Stimulated activated CD4-positive, alpha-beta T cell treated with anti-CD3 and anti-CD28 coated beads, TNF-alpha, amount 100 ng/mL, for 48 hours (primary cell): ENCODE measurements around the gene SLFN12L.
"Not testable (repeated sequence)": the region's sequence is repeated elsewhere in the genome, so short reads cannot be mapped to it uniquely, and the experiment has no call there.

ENCODE experiments used
- DNase-seq, 3 donors: peaks; one replicate each; pipeline ENCODE4 v3.0.0-alpha.2; 2020; ENCODE audit warnings: low read depth in 3 of 3

SLFN12L gene

DNA sequence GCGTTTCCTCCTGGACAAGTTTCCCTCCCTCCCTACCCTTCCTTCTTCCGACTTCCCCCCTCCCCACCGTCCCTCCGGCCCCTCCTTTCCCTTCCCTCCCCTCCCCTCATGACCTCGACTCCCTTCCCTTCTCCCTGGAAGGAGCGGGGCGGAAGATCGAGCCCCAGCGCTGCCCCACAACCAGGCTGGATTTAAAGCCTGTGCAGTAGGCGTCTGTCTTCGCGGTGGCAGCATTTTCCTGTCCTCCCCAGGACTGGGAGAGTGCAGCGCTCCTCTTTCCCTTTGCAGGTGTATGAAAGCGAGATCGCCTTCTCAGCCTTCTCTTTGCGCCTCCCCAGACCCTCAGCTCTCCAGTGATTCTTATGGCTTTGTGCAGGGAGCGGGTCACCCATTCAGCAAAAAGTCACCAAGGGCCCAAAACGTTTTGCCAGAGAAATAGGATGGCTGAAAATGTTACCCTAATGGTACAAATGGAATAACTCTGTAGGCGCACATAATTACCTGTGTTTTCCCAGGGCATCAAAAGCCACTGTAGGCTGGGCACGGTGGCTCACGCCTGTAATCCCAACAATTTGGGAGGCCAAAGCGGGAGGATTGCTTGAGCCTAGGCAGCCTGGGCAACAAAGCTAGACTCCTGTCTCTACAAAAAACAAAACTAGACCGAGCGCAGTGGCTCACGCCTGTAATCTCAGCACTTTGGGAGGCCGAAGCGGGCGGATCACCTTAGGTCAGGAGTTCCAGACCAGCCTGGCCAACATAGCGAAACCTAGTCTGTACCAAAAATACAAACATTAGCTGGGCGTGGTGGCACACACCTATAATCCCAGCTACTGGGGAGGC, 40.8 kb downstream of the SLFN12L start:
- DNase-seq, result no peak

DNA sequence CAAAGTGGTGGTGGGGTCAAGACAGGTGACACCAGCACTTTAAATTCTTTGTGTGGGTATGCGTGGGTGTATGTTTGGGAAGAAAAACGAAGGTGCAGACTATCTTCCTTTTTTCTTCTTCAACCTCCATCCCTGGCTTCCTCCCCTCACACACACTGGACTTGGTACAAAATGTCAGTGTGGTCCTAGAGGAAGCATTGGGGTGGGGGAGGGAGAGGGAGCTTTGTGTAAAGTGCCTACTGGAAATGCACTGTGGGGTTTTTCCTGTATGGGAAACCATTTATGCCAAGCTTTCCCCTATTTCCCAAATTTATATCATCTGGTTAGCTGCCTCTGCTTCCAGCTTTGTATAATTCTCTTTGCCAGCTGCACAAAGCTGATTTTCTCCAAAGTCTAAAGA, 44.4 kb downstream of the SLFN12L start:
- no peak for DNase-seq

DNA sequence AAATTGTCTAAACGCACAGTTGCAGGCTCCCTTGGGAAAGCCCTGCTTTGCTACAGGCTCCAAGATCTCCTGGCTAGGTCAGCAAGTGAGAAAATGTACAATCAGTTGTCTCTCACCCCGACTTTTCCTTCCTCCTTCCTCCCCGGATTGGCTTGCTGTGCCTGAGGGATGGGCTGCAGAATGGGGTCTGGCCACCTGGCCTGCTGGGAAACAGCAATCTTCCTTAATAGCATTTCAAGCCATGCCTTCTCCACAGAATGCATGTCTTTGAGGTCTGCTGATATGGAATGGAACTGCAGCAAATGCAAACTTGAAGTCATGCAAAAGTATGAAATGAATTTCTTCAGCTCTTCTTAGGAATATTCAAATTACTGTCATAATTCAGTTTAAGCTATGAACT, 46.1 kb downstream of the SLFN12L start:
- no peak for DNase-seq

DNA sequence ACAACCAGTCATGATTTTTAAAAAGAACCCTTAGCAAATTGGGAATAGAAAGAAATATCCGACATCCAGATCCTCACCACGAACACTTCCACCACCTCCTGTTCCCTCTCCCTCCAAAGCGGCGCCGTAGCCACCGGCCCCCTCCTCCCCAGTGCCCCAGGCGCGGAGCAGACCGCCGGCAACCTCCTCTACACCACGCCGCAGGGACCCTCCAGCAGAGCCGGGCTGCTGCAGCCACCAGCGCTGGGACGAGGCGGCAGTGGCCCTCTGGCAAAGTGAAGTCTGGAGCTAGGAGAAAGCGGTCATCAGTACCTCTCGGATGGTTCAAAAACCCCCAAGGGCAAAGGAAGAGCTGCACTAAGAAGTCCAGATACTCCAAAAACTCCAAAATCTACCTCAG, 47.5 kb downstream of the SLFN12L start:
- DNase-seq, result no peak

DNA sequence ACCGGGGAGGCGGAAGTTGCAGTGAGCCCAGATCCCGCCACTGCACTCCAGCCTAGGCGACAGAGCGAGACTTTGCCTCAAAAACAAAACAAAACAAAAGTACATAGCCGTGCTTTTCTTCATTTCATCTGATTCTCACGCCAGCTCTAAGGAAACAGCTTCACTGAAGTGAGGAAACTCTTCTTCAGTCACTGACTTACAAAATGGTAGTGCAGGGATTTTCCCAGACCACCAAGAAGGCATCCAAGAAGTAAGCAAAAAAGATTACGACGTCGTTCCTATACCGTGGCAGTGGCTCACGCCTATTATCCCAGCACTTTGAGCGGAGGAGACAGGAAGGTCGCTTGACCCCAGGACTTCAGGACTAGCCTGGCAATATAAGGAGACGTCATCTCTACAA, 48.5 kb downstream of the SLFN12L start:
- DNase-seq, result no peak

DNA sequence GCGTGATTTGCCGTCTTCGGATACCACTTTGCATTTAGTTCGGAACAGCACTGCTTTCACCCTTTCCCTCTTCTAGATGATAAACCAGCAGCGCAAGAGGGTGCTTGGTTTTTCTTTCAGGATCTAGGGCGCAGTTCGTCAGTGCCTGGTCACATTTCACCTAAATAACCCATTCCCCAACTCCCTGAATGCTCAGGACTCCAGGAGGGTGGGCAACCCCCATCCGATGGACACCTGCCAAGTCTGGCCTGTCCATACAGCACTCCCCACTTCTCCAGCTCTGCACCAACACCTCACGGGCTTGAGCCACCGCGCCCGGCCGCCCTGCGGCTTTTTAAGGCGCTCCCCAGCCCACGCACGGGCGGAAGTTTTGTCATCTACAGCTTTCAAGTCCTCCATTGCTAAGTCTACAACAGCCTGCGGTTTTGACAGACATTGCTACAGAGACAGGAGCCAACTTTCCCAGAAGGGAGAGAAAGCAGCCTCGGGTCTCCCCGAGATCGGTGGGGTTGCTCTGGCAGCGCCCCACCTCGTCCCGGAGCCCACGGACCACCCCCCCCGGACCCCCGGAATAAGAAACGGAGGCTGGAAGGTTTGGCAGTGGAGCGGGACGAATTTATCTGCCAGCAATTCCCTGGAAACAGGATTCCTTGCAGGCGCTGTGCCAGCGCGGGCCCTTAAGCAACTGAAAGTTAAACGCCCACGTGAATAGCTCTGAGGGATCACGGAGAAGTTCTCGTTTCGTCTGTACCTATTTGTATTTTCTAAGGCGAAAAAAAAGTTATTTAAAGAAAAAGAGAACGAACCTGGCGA, 50.4 kb downstream of the SLFN12L start:
- DNase-seq, result peak; percentile 69 to 82 (median 75)

DNA sequence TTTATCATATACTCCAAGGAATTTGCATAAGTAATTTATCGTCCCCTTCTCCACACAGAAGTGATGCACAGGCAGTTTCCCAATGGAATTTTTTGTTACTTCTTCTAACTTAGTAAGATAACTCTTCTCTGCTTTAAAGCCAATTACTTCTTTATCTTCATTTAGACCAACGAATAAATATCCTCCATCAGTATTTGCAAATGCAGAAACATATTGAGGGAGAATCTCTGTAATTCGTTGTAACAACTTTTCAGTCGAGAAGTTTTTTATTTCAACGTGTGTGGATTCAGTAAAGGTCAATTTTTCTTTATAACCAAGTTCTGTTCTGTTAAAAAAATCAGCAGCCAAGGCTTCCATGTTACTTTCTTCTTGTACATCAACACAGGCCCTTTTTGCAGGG, 58.2 kb downstream of the SLFN12L start:
- DNase-seq, result no peak

DNA sequence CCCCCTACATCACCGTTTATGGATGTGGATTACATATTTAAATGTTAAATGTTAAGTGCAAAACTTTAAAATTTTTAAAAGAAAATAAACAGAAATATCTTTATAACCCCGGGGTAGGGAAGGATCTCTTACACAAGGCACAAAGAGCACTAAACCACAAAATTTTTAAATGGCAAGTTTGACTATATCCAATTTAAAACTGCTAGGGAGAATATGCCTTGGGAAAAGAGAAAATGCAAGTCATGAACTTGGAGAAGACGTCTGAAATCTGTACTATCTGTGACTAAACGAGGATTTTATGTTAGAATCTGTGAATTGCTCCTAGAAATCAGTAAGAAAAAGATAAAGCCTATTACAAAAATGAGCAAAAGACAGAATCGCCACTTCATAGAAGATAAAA, 60.2 kb downstream of the SLFN12L start:
- DNase-seq, result no peak

DNA sequence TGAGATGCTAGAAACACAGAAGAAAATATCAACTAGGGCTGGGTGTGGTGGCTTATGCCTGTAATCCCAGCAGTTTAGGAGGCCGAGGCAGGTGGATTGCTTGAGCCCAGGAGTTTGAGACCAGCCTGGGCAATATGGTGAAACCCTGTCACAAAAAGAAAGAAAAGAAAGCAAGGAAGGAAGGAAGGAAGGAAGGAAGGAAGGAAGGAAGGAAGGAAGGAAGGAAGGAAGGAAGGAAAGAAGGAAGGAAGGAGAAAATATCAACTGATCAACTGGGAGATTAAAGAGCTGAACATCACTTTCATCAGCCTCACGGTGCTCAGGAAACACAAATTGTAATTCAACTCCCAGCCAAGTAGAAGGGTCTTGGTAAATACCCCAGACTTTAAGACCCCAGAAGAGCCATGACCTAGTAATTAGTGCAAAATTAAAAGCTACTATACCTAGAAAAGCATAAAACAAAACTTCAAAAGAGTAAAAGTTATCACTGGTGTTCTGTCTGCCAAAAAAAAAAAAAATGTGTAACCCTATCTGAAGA, 61.1 kb downstream of the SLFN12L start:
- no peak for DNase-seq

DNA sequence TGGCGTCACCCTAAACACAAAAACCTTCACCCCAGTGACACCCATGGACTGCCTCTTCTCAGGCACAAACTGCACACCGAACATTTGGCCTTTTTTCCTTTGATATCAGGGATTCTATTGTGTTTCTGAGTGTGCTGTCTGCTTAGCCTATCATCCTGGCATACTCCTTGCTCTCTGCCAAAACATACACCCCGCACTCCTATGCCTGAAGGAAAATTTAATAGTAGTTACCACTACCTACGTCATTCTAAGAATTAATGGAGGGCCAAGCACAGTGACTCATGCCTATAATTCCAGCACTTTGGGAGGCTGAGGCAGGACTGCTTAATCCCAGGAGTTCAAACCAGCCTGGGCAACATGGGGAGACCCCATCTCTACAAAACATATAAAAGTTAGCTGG, 69.0 kb downstream of the SLFN12L start:
- DNase-seq, result no peak

DNA sequence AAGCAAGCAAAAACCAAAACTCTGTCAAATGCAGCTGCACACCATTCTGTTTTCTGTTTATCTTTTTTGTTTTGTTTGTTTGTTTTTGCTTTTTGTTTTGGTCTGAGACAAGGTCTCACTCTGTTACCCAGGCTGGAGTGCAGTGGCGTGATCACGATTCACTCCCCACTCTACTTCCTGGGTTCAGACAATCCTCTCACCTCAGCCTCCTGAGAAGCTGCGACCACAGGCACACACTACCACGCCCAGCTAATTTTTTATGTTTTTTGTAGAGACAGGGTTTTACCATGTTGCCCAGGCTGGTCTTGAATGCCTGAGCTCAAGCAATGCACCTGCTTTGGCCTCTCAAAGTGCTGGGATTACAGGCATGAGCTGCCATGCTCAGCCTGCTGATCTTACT, 69.7 kb downstream of the SLFN12L start:
- DNase-seq, result no peak

DNA sequence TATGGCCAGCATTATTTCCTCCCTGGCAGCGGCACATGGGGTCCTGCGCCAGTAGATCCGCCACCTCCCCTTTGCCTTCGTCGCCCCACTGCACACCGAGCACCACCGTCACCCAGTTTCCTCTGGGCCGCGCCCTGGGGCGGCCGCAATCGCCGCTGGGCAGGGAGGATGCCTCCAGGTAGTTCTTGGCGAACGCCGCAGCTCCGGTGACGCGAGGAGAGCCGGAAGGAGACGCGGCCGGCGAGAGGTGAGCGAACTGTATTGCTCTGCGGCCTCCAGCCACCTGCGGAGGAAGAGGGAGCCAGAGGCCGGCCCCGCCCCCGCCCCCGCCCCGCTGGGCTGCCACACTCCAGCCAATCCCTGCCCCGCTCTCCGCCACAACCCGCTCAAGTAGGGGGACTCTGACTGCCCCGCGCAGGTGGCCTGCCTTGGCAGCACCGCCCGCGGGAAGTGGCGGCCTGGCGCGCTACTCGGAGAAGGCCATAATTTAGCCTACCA, 77.1 kb downstream of the SLFN12L start:
- DNase-seq, result peak in 2 of 3 donors; percentile 19 to 26

DNA sequence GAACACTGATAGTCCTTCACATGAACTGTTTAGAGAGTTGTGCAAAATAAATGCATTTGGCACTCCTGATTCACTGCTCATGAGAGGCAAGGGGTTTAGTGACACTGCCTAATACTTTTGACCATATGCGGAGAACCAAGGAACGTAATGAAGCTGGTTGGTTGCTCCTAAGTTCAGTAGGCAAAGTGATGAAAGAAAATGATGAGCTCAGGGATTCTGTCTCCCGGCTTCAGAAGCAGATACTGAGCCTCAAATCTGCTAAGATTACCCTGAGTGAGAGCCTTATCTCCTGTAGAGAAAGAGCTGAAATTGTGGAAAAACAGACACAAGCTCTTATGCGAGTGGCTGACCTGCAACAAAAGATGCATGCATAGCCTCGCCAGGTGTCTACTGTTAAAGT, 83.4 kb downstream of the SLFN12L start:
- DNase-seq, result not testable (repeated sequence)

DNA sequence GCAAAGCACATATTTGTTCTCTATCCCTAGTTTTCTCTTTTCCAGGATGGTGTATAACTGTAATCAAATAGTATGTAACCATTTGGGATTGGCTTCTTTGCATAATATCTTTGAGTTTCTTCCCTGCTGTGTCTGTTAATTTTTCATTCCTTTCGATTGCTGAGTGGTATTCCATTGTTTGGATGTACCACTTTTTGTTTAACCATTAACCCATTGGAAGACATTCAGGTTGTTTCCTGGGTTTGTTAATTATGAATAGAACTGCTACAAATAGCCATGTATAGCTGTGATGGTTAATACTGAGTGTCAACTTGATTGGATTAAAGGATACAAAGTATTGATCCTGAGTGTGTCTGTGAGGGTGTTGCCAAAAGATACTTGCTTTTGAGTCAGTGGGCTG, 84.3 kb downstream of the SLFN12L start:
- DNase-seq, result no peak

DNA sequence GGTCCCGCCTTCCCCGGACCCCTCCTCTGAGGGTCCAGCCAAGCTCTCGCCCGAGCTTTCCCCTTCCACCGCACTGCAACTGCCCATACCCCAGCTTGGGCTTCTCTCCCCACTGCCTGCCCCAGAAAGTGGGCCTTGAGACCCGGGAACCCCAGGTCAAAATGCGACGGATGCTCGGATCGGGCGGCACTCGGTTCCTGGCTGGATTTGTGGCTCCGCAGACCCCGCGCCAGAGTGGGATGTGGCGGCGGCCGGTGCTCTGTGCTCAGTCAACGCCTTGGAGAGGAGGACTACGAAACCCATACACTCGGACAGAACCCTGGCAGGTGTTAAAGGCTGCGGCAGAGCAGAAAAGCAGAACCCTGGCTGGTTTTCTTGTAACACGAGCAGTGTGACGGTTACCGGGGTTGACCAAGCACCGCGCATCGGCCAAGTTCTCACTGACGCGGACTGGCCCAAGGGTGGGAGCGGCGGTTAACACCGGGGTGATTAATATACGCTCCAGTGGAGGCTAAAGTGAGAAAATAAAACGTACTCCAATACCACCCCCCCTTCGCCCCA, 88.0 kb downstream of the SLFN12L start:
- DNase-seq, result no peak

DNA sequence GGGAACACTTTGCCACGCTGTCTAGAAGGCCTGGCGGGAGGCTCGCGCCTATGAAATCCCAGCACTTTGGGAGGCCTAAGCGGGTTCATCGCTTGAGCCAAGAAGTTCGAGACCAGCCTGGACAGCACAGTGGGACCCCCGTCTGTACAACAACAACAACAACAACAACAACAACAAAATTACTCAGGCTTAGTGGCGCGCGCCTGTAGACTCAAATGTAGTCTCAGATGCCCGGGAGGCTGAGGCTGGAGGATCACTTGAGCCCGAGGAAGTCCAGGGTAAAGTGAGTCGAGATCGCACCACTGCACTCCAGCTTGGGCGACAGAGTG, 88.6 kb downstream of the SLFN12L start:
- DNase-seq, result no peak

DNA sequence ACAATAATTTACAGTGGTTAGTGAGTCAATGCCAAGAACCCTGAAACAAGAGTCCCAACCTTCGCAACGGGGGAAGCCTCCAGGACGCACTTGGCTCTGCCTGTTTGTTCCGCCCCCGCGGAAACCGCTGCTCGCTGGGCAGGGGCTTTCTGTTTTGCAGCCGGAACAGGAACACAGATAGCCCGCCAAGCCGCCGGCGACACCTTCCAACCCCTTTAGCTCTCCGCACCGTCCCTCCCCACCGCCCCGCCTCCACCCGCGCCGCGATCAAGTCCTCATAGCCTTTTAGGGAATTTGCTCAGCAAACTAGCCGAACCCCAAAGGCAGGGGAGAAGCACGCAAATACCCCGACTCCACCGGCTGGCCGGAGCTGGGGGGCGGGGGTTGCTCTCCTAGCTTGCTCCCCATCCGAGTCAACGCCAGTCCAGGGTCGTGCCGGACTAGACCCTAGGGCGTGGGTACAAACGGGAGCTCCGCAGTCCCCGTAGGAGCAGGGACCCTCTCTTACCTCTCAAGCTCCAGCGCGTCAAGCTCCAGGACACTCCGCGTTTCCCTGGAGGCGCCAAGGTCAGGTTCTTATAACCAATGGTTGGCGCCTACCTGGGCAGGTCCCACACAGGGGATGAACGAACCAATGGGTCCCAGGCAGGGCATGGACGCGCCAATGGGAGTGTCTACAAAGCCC, 89.1 kb downstream of the SLFN12L start, which contains the start of gene SLFN13:
SLFN13 (minus strand) TSS at position 553 of the 685 bp plus-strand sequence. CDS start 3,086 bp downstream, outside the sequence.
- peak; percentile 86 to 93 (median 89) for DNase-seq

DNA sequence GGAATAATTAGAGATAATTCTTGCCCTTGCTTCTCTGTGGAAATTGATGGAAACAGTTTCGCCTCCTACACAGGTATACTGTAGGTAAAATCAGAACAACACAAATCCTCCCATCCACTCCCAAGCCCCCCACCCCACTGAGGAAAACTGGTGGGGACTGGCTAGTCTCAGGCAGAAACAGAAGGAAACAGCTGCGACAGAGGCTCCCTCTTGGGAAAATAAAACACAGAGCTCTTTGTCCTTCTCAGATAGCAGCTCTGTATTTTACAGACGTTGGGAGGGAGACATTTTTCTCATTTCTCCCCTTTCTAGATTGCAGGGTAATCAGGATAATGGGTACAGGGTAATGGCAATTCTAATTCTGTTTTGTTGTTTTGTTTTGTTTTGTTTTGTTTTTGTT, 90.0 kb downstream of the SLFN12L start:
- no peak for DNase-seq

DNA sequence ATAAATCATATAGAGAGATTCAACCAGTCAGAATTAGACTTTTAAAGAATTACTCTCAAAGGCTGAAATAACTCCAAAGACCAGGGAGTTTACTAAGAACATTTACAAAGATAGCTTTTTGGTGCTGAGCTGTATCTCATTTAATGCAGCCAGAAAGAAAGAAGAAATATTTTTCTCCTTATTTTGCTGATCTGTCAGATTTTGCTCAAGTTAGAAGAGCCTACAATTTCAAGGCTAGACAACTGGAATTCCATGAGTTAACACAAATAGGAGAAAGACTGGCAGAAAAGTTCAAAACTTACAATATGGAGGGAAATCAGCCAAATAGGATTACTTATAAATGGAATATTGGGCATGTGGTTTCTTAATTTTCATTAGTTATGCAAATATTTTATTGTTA, 99.0 kb downstream of the SLFN12L start:
- no peak for DNase-seq

DNA sequence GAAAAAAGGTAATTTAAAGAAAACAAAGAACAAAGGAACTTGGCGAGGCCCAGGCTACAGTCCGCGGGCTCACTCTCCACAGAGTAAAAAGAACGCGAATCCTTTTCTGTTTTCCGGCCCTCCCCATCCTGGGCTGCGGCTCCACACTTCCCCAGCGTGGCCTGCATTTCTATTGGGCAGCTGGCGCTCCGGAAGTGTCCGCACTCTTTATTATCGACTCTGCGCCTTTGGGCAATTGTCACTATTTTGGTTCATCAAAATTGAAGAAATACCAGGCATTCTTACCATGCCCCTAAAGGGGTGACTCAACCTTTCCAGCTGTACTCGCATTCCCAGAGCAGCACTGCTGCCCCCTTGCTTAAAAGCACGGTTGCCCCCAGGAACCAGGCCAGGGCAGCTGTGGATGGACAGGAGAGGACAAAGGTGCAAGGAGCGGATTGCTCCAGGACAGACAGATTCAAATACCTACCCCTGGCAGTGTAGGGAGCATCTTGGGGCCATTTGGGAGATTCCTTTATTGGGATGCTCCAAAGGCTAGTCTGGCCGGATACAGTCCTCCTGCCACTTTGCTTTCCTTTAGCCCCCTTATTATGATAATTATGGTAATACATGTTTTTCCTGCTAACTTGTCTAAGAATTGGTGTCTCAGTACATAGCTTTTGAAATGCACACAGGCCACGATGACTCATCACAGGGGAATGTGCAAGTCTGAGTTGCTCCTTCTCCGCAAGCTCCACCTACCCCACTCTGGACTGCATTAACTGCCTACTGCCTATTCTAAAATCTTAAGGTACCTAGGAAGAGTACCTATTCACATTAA, 104.2 kb downstream of the SLFN12L start:
- peak; percentile 42 to 69 (median 62) for DNase-seq
